HG02763 (cell line): Measurements from ENCODE around the gene DNAJB14.
"Not testable (repeated sequence)": the region's sequence is repeated elsewhere in the genome, so short reads cannot be mapped to it uniquely, and the experiment has no call there.

Experiments
- ATAC-seq: cut with Tn5 transposase; IDR thresholded peaks from one replicate; pipeline ENCODE4 v1.9.1; 2021; ENCODE audit warnings: mild to moderate bottlenecking, moderate library complexity; ENCODE audit not compliant: unreplicated experiment

Gene DNAJB14

GRCh38 chr4:99946356-99947189 is at the start of gene DNAJB14:
TSS of gene DNAJB14 (minus strand) at chr4:99946618. CDS start at chr4:99946571, 47 bp downstream.
- ATAC-seq, result peak; percentile 37

- no peak for ATAC-seq
Observed at GRCh38 chr4:99991741-99992140, 45.3 kb upstream of the DNAJB14 start.

- ATAC-seq, result no peak
Observed at GRCh38 chr4:99987681-99988080, 41.3 kb upstream of the DNAJB14 start.

GRCh38 chr4:99986792-99987191 is 40.4 kb upstream of the DNAJB14 start:
- ATAC-seq, result no peak

- no peak for ATAC-seq
Observed at GRCh38 chr4:99983289-99983943, 37.0 kb upstream of the DNAJB14 start.

- ATAC-seq, result no peak
Observed at GRCh38 chr4:99979872-99980271, 33.5 kb upstream of the DNAJB14 start.

GRCh38 chr4:99971453-99972111 is 25.2 kb upstream of the DNAJB14 start:
- no peak for ATAC-seq

GRCh38 chr4:99968330-99968729 is 21.9 kb upstream of the DNAJB14 start:
- no peak for ATAC-seq

GRCh38 chr4:99966692-99967091 is 20.3 kb upstream of the DNAJB14 start:
- ATAC-seq, result no peak

GRCh38 chr4:99965674-99966350 is 19.4 kb upstream of the DNAJB14 start:
- ATAC-seq, result no peak

- no peak for ATAC-seq
Observed at GRCh38 chr4:99965173-99965572, 18.8 kb upstream of the DNAJB14 start.

GRCh38 chr4:99961711-99962110 is 15.3 kb upstream of the DNAJB14 start:
- no peak for ATAC-seq

GRCh38 chr4:99960648-99961047 is 14.2 kb upstream of the DNAJB14 start:
- ATAC-seq, result no peak

GRCh38 chr4:99958207-99958606 is 11.8 kb upstream of the DNAJB14 start:
- ATAC-seq, result not testable (repeated sequence)

GRCh38 chr4:99950913-99951254 is 4.5 kb upstream of the DNAJB14 start:
- ATAC-seq, result no peak

GRCh38 chr4:99949999-99950912 is 3.8 kb upstream of the DNAJB14 start, which contains the start of gene H2AZ1:
TSS of gene H2AZ1 (minus strand) at chr4:99950275. CDS start at chr4:99950170, 105 bp downstream.
- peak; percentile 59 for ATAC-seq

GRCh38 chr4:99949034-99949998 is 2.9 kb upstream of the DNAJB14 start:
- ATAC-seq, result peak; percentile 19

GRCh38 chr4:99947608-99948007 is 1.2 kb upstream of the DNAJB14 start:
- ATAC-seq, result no peak

- no peak for ATAC-seq
Observed at GRCh38 chr4:99947190-99947578, 766 bp upstream of the DNAJB14 start.
